ENCODE results near the gene NR0B2. TPM values are rescaled to one million over a fixed set of nuclear protein-coding genes. Genes with fewer than 3 reads are reported as not detected.

NR0B2 gene
- total and polyA plus RNA-seq, 2 of the 13 experiments (the other 11 are each of a cell fraction or from before 2014, with no cell fraction given): 72.5 to 133 TPM

DNA sequence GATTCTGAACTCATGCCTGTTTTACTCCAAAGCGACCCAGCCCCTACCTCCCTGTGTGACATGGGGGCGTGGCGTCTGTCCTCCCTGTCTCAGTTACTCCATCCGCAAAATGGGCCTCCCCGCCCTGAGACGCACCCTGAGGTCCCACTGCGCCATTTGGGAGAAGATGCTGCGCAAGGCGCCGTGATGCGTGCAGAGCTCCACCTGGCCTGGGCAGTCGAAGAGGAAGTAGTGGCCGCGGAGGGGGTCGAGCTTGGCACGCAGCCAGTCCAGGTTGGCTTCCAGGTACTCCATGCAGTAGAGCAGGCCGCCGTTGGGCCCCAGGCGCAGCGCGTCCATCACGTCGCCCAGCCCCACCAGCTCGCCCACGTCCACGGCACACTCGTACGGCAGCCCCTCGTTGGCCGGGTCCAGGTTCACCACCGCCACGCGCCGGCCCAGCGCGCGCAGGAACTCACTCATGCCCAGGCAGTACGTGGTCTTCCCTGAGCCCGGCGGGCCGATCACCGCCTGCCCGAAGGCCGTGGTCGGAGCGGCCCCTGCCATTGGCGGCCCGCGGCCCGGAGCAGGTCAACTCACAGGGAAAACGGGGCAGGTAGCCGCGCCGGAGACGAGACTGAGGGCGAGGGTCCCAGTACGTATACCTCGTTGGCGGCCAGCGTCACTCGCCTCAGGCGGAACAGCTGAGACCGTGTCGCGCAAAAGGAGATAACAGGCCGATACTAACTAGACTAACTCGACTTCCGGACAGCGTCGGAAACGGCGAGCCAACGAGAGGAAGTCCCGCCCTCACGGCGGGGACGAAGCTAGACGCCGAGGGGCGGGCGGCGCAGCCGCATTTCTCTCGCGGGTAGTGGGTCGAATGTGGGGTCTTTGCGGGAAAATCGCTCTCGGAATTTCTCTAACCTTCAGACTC lies 24.0 kb downstream of the NR0B2 start, which contains the start of gene GPN2 (continued):
- TF ChIP-seq, protein P1, sequence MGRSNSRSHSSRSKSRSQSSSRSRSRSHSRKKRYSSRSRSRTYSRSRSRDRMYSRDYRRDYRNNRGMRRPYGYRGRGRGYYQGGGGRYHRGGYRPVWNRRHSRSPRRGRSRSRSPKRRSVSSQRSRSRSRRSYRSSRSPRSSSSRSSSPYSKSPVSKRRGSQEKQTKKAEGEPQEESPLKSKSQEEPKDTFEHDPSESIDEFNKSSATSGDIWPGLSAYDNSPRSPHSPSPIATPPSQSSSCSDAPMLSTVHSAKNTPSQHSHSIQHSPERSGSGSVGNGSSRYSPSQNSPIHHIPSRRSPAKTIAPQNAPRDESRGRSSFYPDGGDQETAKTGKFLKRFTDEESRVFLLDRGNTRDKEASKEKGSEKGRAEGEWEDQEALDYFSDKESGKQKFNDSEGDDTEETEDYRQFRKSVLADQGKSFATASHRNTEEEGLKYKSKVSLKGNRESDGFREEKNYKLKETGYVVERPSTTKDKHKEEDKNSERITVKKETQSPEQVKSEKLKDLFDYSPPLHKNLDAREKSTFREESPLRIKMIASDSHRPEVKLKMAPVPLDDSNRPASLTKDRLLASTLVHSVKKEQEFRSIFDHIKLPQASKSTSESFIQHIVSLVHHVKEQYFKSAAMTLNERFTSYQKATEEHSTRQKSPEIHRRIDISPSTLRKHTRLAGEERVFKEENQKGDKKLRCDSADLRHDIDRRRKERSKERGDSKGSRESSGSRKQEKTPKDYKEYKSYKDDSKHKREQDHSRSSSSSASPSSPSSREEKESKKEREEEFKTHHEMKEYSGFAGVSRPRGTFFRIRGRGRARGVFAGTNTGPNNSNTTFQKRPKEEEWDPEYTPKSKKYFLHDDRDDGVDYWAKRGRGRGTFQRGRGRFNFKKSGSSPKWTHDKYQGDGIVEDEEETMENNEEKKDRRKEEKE (IDR thresholded peaks at IDR 0.05): no peak
- TF ChIP-seq, protein P2, sequence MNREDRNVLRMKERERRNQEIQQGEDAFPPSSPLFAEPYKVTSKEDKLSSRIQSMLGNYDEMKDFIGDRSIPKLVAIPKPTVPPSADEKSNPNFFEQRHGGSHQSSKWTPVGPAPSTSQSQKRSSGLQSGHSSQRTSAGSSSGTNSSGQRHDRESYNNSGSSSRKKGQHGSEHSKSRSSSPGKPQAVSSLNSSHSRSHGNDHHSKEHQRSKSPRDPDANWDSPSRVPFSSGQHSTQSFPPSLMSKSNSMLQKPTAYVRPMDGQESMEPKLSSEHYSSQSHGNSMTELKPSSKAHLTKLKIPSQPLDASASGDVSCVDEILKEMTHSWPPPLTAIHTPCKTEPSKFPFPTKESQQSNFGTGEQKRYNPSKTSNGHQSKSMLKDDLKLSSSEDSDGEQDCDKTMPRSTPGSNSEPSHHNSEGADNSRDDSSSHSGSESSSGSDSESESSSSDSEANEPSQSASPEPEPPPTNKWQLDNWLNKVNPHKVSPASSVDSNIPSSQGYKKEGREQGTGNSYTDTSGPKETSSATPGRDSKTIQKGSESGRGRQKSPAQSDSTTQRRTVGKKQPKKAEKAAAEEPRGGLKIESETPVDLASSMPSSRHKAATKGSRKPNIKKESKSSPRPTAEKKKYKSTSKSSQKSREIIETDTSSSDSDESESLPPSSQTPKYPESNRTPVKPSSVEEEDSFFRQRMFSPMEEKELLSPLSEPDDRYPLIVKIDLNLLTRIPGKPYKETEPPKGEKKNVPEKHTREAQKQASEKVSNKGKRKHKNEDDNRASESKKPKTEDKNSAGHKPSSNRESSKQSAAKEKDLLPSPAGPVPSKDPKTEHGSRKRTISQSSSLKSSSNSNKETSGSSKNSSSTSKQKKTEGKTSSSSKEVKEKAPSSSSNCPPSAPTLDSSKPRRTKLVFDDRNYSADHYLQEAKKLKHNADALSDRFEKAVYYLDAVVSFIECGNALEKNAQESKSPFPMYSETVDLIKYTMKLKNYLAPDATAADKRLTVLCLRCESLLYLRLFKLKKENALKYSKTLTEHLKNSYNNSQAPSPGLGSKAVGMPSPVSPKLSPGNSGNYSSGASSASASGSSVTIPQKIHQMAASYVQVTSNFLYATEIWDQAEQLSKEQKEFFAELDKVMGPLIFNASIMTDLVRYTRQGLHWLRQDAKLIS (CRISPR knock-in tag; IDR thresholded peaks at IDR 0.05): peak; percentile 71; the same call in 1 of the 2 replicates
- TF ChIP-seq GPN1 (CRISPR knock-in tag; IDR thresholded peaks at IDR 0.05; ENCODE audit: borderline replicate concordance) (no peak), ZNF260 (CRISPR knock-in tag; IDR thresholded peaks at IDR 0.05; ENCODE audit: borderline replicate concordance, low read depth) (no peak), ZNF251 (CRISPR knock-in tag; IDR thresholded peaks at IDR 0.05) (no peak), TEAD2 (CRISPR knock-in tag; IDR thresholded peaks at IDR 0.05) (no peak), NFIB (CRISPR knock-in tag; IDR thresholded peaks at IDR 0.05; ENCODE audit: borderline replicate concordance) (no peak), HOXA3 (CRISPR knock-in tag; IDR thresholded peaks at IDR 0.05) (peak; percentile 81), STAT5B (CRISPR knock-in tag; IDR thresholded peaks at IDR 0.05) (0 out of 2 replicates have a peak, but pooled peaks have one; percentile 17), ZNF644 (CRISPR knock-in tag; IDR thresholded peaks at IDR 0.05; ENCODE audit: low read depth) (no peak), ATRX (CRISPR knock-in tag; IDR thresholded peaks at IDR 0.05; ENCODE audit: borderline replicate concordance) (no peak), ZNF207 (IDR thresholded peaks at IDR 0.05; ENCODE audit: borderline replicate concordance) (no peak), MIER2 (CRISPR knock-in tag; IDR thresholded peaks at IDR 0.05) (no peak), ATM (IDR thresholded peaks at IDR 0.05; ENCODE audit: borderline replicate concordance) (no peak), ZNF768 (CRISPR knock-in tag; IDR thresholded peaks at IDR 0.05) (peak; percentile 43; the same call in 1 of the 2 replicates), HDAC6 (IDR thresholded peaks at IDR 0.05; ENCODE audit: low read depth, low read length) (no peak)
- TF ChIP-seq, protein P3, sequence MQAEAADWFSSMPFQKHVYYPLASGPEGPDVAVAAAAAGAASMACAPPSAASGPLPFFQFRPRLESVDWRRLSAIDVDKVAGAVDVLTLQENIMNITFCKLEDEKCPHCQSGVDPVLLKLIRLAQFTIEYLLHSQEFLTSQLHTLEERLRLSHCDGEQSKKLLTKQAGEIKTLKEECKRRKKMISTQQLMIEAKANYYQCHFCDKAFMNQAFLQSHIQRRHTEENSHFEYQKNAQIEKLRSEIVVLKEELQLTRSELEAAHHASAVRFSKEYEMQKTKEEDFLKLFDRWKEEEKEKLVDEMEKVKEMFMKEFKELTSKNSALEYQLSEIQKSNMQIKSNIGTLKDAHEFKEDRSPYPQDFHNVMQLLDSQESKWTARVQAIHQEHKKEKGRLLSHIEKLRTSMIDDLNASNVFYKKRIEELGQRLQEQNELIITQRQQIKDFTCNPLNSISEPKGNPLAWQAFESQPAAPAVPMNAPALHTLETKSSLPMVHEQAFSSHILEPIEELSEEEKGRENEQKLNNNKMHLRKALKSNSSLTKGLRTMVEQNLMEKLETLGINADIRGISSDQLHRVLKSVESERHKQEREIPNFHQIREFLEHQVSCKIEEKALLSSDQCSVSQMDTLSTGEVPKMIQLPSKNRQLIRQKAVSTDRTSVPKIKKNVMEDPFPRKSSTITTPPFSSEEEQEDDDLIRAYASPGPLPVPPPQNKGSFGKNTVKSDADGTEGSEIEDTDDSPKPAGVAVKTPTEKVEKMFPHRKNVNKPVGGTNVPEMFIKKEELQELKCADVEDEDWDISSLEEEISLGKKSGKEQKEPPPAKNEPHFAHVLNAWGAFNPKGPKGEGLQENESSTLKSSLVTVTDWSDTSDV (CRISPR knock-in tag; IDR thresholded peaks at IDR 0.05): no peak
- TF ChIP-seq, protein P4, sequence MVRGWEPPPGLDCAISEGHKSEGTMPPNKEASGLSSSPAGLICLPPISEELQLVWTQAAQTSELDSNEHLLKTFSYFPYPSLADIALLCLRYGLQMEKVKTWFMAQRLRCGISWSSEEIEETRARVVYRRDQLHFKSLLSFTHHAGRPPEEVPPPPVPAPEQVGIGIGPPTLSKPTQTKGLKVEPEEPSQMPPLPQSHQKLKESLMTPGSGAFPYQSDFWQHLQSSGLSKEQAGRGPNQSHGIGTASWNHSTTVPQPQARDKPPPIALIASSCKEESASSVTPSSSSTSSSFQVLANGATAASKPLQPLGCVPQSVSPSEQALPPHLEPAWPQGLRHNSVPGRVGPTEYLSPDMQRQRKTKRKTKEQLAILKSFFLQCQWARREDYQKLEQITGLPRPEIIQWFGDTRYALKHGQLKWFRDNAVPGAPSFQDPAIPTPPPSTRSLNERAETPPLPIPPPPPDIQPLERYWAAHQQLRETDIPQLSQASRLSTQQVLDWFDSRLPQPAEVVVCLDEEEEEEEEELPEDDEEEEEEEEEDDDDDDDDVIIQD (CRISPR knock-in tag; IDR thresholded peaks at IDR 0.05; ENCODE audit: low read depth): no peak

Data from HepG2 (cell line).